ENCODE data around the gene ATG9B. TPM values are rescaled to one million over a fixed set of nuclear protein-coding genes. Genes with fewer than 3 reads are reported as not detected.

Gene ATG9B
- total and polyA plus RNA-seq, 9 of the 15 experiments (the other 6 are each of a cell fraction or from before 2014, with no cell fraction given), result 0.29 to 8.0 (median 2.1) TPM

GRCh38 chr7:151017953-151018420 is 6.3 kb downstream of the ATG9B start (continued):
- peak; percentile 83 for TF ChIP-seq REST (IDR thresholded peaks at IDR 0.05; ENCODE audit: borderline replicate concordance)
- TF ChIP-seq REST (CRISPR knock-in tag; IDR thresholded peaks at IDR 0.05; ENCODE audit: low read depth), result peak; percentile 14; the same call in 1 of the 2 replicates
- no peak for TF ChIP-seq ZNF140 (CRISPR knock-in tag; IDR thresholded peaks at IDR 0.05)
- no peak for TF ChIP-seq HOXB6 (CRISPR knock-in tag; IDR thresholded peaks at IDR 0.05; ENCODE audit: borderline replicate concordance)
- peak; percentile 46; the same call in 1 of the 2 replicates for TF ChIP-seq BCOR (IDR thresholded peaks at IDR 0.05)
- peak; percentile 96 for TF ChIP-seq XRCC5 (IDR thresholded peaks at IDR 0.05; ENCODE audit: low read depth, low read length)
- peak; percentile 56 for TF ChIP-seq CREB3L1 (IDR thresholded peaks at IDR 0.05; ENCODE audit: borderline replicate concordance, low read depth)
- peak; percentile 94 for TF ChIP-seq SMARCE1 (IDR thresholded peaks at IDR 0.05)
- peak; percentile 74; the same call in 1 of the 2 replicates for TF ChIP-seq CBFB (CRISPR knock-in tag; IDR thresholded peaks at IDR 0.05)
- TF ChIP-seq ZFX (CRISPR knock-in tag; IDR thresholded peaks at IDR 0.05), result 0 out of 2 replicates have a peak, but pooled peaks have one; percentile 24
- no peak; the same call in none of the 2 replicates for TF ChIP-seq SMAD4 (CRISPR knock-in tag; conservative IDR thresholded peaks at IDR 0.05)
- peak; percentile 57; the same call in 1 of the 2 replicates for TF ChIP-seq ZBED1 (IDR thresholded peaks at IDR 0.05)
- 0 out of 2 replicates have a peak, but pooled peaks have one; percentile 6 for TF ChIP-seq AFF4 (CRISPR knock-in tag; IDR thresholded peaks at IDR 0.05)
- TF ChIP-seq ZNF212 (CRISPR knock-in tag; IDR thresholded peaks at IDR 0.05), result 0 out of 2 replicates have a peak, but pooled peaks have one; percentile 58
- peak; percentile 95 for TF ChIP-seq HLTF (IDR thresholded peaks at IDR 0.05)
- TF ChIP-seq KDM4B (IDR thresholded peaks at IDR 0.05; ENCODE audit: borderline replicate concordance in 2 of 2, low read depth in 1 of 2), result peak in 1 of 2 experiments; percentile 82; a peak in 2 of 4 replicates
- 0 out of 2 replicates have a peak, but pooled peaks have one; percentile 23 for TF ChIP-seq CBFA2T3 (IDR thresholded peaks at IDR 0.05)
